Measurements from ENCODE around the gene P2RY12. TPM values are rescaled to one million over a fixed set of nuclear protein-coding genes. Genes with fewer than 3 reads are reported as not detected.
A peak's percentile ranks its signal among the peaks of the same experiment; 100 is the strongest.

Gene P2RY12
- total and polyA plus RNA-seq, 10 of the 15 experiments (the other 5 are each of a cell fraction or from before 2014, with no cell fraction given), result 0.27 to 1.0 (median 0.66) TPM; not detected in 2

- TF ChIP-seq, protein P1, sequence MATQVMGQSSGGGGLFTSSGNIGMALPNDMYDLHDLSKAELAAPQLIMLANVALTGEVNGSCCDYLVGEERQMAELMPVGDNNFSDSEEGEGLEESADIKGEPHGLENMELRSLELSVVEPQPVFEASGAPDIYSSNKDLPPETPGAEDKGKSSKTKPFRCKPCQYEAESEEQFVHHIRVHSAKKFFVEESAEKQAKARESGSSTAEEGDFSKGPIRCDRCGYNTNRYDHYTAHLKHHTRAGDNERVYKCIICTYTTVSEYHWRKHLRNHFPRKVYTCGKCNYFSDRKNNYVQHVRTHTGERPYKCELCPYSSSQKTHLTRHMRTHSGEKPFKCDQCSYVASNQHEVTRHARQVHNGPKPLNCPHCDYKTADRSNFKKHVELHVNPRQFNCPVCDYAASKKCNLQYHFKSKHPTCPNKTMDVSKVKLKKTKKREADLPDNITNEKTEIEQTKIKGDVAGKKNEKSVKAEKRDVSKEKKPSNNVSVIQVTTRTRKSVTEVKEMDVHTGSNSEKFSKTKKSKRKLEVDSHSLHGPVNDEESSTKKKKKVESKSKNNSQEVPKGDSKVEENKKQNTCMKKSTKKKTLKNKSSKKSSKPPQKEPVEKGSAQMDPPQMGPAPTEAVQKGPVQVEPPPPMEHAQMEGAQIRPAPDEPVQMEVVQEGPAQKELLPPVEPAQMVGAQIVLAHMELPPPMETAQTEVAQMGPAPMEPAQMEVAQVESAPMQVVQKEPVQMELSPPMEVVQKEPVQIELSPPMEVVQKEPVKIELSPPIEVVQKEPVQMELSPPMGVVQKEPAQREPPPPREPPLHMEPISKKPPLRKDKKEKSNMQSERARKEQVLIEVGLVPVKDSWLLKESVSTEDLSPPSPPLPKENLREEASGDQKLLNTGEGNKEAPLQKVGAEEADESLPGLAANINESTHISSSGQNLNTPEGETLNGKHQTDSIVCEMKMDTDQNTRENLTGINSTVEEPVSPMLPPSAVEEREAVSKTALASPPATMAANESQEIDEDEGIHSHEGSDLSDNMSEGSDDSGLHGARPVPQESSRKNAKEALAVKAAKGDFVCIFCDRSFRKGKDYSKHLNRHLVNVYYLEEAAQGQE (IDR thresholded peaks at IDR 0.05; ENCODE audit: low read depth, low read length), result no peak
- no peak for TF ChIP-seq MYC (IDR thresholded peaks at IDR 0.05; ENCODE audit: insufficient read depth, insufficient read length, insufficient replicate concordance, low read length, severe bottlenecking)
These were observed 3.3 kb upstream of the P2RY12 start (continued) for GRCh38 chr3:151387842-151388241.

GRCh38 chr3:151387432-151387831 is 2.9 kb upstream of the P2RY12 start:
- in situ Hi-C loops (cut with MboI), result no loop called here
- no peak for TF ChIP-seq YY1 (IDR thresholded peaks at IDR 0.05; ENCODE audit: low read depth, low read length)
- TF ChIP-seq, protein P2, sequence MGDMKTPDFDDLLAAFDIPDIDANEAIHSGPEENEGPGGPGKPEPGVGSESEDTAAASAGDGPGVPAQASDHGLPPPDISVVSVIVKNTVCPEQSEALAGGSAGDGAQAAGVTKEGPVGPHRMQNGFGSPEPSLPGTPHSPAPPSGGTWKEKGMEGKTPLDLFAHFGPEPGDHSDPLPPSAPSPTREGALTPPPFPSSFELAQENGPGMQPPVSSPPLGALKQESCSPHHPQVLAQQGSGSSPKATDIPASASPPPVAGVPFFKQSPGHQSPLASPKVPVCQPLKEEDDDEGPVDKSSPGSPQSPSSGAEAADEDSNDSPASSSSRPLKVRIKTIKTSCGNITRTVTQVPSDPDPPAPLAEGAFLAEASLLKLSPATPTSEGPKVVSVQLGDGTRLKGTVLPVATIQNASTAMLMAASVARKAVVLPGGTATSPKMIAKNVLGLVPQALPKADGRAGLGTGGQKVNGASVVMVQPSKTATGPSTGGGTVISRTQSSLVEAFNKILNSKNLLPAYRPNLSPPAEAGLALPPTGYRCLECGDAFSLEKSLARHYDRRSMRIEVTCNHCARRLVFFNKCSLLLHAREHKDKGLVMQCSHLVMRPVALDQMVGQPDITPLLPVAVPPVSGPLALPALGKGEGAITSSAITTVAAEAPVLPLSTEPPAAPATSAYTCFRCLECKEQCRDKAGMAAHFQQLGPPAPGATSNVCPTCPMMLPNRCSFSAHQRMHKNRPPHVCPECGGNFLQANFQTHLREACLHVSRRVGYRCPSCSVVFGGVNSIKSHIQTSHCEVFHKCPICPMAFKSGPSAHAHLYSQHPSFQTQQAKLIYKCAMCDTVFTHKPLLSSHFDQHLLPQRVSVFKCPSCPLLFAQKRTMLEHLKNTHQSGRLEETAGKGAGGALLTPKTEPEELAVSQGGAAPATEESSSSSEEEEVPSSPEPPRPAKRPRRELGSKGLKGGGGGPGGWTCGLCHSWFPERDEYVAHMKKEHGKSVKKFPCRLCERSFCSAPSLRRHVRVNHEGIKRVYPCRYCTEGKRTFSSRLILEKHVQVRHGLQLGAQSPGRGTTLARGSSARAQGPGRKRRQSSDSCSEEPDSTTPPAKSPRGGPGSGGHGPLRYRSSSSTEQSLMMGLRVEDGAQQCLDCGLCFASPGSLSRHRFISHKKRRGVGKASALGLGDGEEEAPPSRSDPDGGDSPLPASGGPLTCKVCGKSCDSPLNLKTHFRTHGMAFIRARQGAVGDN (IDR thresholded peaks at IDR 0.05), result no peak
- no peak for TF ChIP-seq ZBTB40 (IDR thresholded peaks at IDR 0.05; ENCODE audit: borderline replicate concordance)
- no peak for TF ChIP-seq IKZF1 (conservative IDR thresholded peaks at IDR 0.05)
- TF ChIP-seq FOS (IDR thresholded peaks at IDR 0.05; ENCODE audit: borderline replicate concordance, extremely low read depth, insufficient read length), result no peak
- TF ChIP-seq SMAD5 (IDR thresholded peaks at IDR 0.05; ENCODE audit: low read depth), result no peak

More at GRCh38 chr3:151387432-151387831, 2.9 kb upstream of the P2RY12 start:
- DNase-seq (ENCODE audit: low read depth, low spot score) (no peak), ATAC-seq (no peak), FAIRE-seq (no peak)
- H3K9ac ChIP-seq (ENCODE audit: control insufficient read depth, insufficient read depth, low read length), result no peak overlapping the region
- BruUV-seq (replicated peaks), result no TSS peak
- ChIA-PET CTCF (interaction anchor here (1.6 to 6.1 kb wide), 4 partner anchors 9 to 159 kb away, joined by 4 to 39 read pairs (median 7); no protein-coding TSS in a partner anchor), RAD21 (ENCODE audit: unreplicated experiment) (interaction anchor here (0.7 to 1.9 kb wide), 2 partner anchors 8 to 16 kb away, joined by 3 to 6 read pairs; no protein-coding TSS in a partner anchor), SMC1A (ENCODE audit: uncharacterized antibody, unreplicated experiment) (interaction anchor here (1.0 to 3.8 kb wide), 3 partner anchors 7 to 26 kb away, joined by 3 to 22 read pairs (median 6); no protein-coding TSS in a partner anchor), POLR2A (interaction anchor here (0.9 kb wide), 1 partner anchor 12 kb away, joined by 3 read pairs; no protein-coding TSS in a partner anchor)
- no peak overlapping the region for H3K4me3 ChIP-seq
- no peak overlapping the region for H3K27ac ChIP-seq (ENCODE audit: control insufficient read depth, insufficient read depth)
- intact Hi-C loops (cut with micrococcal nuclease; ENCODE audit: unreplicated experiment), result no loop called here
- WGBS (ENCODE audit: insufficient coverage, insufficient replicate concordance, low lambda C conversion rate, missing lambda C conversion rate), result 27% methylated on average over 5 of the region's 5 CpGs
- no peaks in the 10 kb centered on the region for H3K27me3 ChIP-seq (replicated peaks in 1 of 2; ENCODE audit: control insufficient read depth in 2 of 2, insufficient read depth in 2 of 2, low read length in 1 of 2)
- peak overlapping the region; percentile 65 for H2AFZ ChIP-seq (ENCODE audit: control insufficient read depth, low read depth, low read length)
- no peaks in the 10 kb centered on the region for H4K20me1 ChIP-seq (ENCODE audit: control insufficient read depth, insufficient read depth)
- H3K36me3 ChIP-seq (ENCODE audit: control insufficient read depth in 2 of 2, insufficient read depth in 2 of 2, low read length in 1 of 2), result no peaks in the 10 kb centered on the region
- peaks cover 16% of the 10 kb centered on the region; the same call in 1 of the 2 replicates for H3K4me1 ChIP-seq (ENCODE audit: control insufficient read depth, insufficient read depth, low read length)
- H3K9me3 ChIP-seq (replicated peaks; ENCODE audit: control insufficient read depth, insufficient read depth, low read length), result no peaks in the 10 kb centered on the region
- H3K79me2 ChIP-seq (ENCODE audit: control insufficient read depth, insufficient read depth, low read length), result no peaks in the 10 kb centered on the region
- no peak overlapping the region; the same call in 1 of the 2 replicates for H3K4me2 ChIP-seq (ENCODE audit: control insufficient read depth, insufficient read depth)
